ENCODE results near the gene KRTAP1-1. TPM values are rescaled to one million over a fixed set of nuclear protein-coding genes. Genes with fewer than 3 reads are reported as not detected.
"Not testable (repeated sequence)": the region's sequence is repeated elsewhere in the genome, so short reads cannot be mapped to it uniquely, and the experiment has no call there.

Gene KRTAP1-1, protein sequence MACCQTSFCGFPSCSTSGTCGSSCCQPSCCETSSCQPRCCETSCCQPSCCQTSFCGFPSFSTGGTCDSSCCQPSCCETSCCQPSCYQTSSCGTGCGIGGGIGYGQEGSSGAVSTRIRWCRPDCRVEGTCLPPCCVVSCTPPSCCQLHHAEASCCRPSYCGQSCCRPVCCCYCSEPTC
- total RNA-seq: not detected
- not detected for polyA plus RNA-seq

DNA sequence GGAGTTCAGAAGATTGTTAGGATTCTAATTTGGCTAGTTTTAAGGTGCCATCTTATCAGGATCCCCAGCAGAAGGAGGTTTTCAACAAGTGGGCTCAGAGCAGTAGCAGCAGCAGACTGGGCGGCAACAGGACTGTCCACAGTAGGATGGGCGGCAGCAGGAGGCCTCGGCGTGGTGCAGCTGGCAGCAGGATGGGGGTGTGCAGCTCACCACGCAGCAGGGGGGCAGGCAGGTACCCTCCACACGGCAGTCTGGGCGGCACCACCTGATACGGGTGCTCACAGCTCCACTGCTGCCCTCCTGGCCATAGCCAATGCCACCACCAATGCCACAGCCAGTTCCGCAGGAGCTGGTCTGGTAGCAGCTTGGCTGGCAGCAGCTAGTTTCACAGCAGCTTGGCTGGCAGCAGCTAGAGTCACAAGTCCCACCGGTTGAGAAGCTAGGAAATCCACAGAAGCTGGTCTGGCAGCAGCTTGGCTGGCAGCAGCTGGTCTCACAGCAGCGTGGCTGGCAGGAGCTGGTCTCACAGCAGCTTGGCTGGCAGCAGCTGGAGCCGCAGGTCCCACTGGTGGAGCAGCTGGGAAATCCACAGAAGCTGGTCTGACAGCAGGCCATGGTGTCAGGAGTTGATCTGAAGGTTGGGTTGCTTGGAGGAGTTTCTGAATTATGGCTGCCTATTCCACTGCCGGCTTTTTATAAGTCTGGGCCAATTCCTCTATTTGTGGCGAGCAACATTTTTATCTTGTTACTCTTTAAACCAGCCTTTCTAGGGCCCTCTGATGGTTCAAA is at the start of gene KRTAP1-1:
KRTAP1-1 (minus strand) TSS at position 668 of the 789 bp plus-strand sequence; CDS start at position 615, 53 bp downstream.
- not testable (repeated sequence) for H3K36me3 ChIP-seq (ENCODE audit: insufficient read depth); H3K4me3 ChIP-seq (ENCODE audit: low read depth, low read length); H3K4me1 ChIP-seq (ENCODE audit: insufficient read depth); DNase-seq (ENCODE audit: extremely low spot score); H3K27ac ChIP-seq (ENCODE audit: low read depth)
- WGBS: 74% methylated on average over 14 of the region's 14 CpGs

DNA sequence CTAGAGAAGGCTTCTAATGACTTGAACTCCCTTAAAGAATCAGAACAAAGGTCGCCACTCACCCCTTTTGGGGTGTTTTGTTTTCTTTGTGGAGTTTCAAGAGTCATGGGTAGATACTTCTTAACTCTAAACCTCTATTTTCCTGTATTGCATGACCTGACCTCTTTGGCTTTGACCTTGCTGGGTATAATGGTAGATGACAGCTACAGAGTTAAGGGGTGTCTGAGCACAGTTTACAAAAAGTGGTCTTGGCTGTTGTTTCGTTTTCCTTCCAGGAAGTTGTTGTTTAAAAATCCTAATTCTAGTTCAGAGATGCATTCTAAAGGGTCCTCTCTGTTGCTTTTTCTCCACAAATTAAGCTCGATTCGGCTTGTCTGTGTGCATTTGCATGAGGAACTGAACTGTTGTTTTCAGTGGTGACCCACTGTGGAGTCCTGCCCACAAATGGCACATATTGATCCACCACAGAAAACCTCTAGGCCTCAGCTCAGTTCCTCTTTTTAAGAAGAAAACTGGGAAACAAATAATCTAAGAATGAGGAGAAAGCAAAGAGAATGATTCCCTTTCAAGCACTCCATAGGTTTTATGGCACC is 47.6 kb upstream of the KRTAP1-1 start:
- not testable (repeated sequence) for H3K4me1 ChIP-seq (ENCODE audit: insufficient read depth); H3K27ac ChIP-seq (ENCODE audit: low read depth); DNase-seq (ENCODE audit: extremely low spot score); H3K4me3 ChIP-seq (ENCODE audit: low read depth, low read length); H3K36me3 ChIP-seq (ENCODE audit: insufficient read depth)
- 70% methylated on average over 4 of the region's 4 CpGs for whole genome bisulfite sequencing

DNA sequence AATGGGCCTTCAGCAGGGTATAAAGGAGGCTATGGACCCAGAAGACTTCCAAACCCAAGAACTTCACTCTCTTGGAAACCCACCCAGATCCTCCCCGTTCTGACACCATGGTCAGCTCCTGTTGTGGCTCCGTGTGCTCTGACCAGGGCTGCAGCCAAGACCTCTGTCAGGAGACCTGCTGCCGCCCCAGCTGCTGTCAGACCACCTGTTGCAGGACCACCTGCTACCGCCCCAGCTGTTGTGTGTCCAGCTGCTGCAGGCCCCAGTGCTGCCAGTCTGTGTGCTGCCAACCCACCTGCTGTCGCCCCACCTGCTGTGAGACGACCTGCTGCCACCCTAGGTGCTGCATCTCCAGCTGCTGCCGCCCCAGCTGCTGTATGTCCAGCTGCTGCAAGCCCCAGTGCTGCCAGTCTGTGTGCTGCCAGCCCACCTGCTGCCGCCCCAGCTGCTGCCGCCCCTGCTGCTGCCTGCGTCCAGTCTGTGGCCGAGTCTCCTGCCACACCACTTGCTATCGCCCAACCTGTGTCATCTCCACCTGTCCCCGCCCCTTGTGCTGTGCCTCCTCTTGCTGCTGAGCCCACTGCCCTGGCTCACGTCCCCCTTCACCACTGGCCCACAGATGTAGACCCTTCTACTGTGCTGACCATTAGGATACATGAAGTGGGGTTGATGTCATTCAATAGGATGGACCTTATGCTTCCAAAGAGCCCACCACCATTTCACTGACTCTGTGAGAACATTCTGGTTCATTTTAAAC is 43.0 kb upstream of the KRTAP1-1 start, which contains the start of gene KRTAP4-7:
KRTAP4-7 (plus strand) TSS at position 51 of the 757 bp plus-strand sequence; CDS start at position 108, 57 bp downstream.
- not testable (repeated sequence) for H3K27ac ChIP-seq (ENCODE audit: low read depth); H3K4me3 ChIP-seq (ENCODE audit: low read depth, low read length); H3K4me1 ChIP-seq (ENCODE audit: insufficient read depth); DNase-seq (ENCODE audit: extremely low spot score); H3K36me3 ChIP-seq (ENCODE audit: insufficient read depth)
- WGBS: 75% methylated on average over 14 of the region's 14 CpGs

DNA sequence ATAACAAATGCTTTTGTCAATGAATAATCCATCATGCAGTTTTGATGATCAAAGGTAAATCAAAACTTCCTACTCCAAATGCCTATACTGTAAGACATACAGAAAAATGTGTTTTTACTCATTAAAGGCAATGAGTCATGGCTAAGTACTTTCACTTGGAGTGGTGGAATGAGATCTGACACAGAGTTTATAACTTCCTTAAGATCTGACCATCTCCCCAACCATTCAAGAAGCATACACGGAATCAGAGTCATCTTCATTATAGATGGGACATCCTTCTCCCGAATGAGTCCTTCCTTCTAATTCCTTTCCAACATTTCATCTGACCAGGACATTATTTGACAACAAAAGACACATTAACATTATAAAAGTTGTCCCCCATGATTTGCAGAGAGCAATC is 42.2 kb upstream of the KRTAP1-1 start:
- H3K4me3 ChIP-seq (ENCODE audit: low read depth, low read length); H3K27ac ChIP-seq (ENCODE audit: low read depth); DNase-seq (ENCODE audit: extremely low spot score); H3K4me1 ChIP-seq (ENCODE audit: insufficient read depth); H3K36me3 ChIP-seq (ENCODE audit: insufficient read depth): not testable (repeated sequence)
- 69% methylated on average over 2 of the region's 2 CpGs for WGBS

DNA sequence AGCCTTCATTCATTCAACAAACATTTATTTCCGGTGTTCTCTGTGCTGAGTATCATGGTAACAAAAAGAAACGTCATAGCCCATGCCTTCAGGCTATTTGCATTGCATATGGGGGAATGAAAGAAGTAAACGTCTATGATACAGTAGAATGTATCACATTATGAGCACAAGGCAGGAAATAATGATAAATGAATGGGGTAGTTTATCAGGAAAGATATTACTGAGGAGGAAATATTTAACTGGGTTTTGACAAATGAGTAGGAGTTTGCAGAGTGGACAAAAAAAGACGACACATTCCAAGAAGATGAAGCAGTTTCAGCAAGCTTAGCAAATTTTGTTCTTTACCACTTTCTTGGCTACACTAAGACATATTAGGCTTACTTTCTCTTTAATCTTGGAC is 41.4 kb upstream of the KRTAP1-1 start:
- Histone ChIP-seq H3K4me3 (ENCODE audit: low read depth, low read length) (no peak overlapping the region), H3K36me3 (ENCODE audit: insufficient read depth) (no peaks in the 10 kb centered on the region), H3K27ac (ENCODE audit: low read depth) (no peak overlapping the region), H3K4me1 (ENCODE audit: insufficient read depth) (no peaks in the 10 kb centered on the region)
- 56% methylated on average over 4 of the region's 4 CpGs for WGBS
- no peak for DNase-seq (ENCODE audit: extremely low spot score)

DNA sequence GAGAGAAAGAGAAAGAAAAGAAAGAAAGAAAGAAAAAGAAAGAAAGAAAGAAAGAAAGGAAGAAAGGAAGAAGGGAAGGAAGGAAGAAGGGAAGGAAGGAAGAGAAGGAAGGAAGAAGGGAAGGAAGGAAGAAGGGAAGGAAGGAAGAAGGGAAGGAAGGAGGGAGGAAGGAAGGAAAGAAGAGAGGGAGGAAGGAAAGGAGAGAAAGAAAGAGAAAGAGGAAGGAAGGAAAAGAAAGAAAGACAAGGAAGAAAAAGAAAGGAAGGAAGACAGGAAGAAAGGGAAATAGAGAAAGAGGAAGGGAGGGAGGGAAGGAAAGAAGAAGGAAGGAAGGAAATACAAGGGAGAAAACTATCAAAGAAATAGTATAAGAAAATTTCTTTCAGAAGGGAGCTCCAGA is 35.5 kb upstream of the KRTAP1-1 start:
- Histone ChIP-seq H3K27ac (ENCODE audit: low read depth) (no peak overlapping the region), H3K4me3 (ENCODE audit: low read depth, low read length) (no peak overlapping the region), H3K36me3 (ENCODE audit: insufficient read depth) (no peaks in the 10 kb centered on the region), H3K4me1 (ENCODE audit: insufficient read depth) (no peaks in the 10 kb centered on the region)
- DNase-seq (ENCODE audit: extremely low spot score): no peak

DNA sequence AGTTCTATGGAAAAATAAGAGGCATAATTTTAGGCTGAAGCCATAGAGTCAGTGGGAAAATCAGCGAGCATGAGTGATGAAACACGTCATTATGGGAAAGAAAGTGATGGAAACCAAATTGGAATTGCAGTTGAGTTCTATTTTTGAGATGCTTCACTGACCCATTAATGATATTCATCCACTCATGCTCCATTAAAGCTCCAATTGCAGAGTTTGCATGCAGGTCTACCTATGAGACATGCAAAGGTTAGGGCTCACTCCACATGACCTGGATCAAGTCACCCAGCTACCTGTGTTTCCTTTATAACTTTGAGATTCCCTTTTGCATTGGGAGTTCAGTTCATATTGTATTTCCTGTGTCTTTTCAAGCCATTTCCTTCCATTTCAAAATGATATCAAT is 32.4 kb upstream of the KRTAP1-1 start:
- no peak overlapping the region for H3K4me3 ChIP-seq (ENCODE audit: low read depth, low read length)
- no peak for DNase-seq (ENCODE audit: extremely low spot score)
- 91% methylated on average over 2 of the region's 2 CpGs for WGBS
- no peaks in the 10 kb centered on the region for H3K4me1 ChIP-seq (ENCODE audit: insufficient read depth)
- H3K27ac ChIP-seq (ENCODE audit: low read depth): no peak overlapping the region
- H3K36me3 ChIP-seq (ENCODE audit: insufficient read depth): no peaks in the 10 kb centered on the region

DNA sequence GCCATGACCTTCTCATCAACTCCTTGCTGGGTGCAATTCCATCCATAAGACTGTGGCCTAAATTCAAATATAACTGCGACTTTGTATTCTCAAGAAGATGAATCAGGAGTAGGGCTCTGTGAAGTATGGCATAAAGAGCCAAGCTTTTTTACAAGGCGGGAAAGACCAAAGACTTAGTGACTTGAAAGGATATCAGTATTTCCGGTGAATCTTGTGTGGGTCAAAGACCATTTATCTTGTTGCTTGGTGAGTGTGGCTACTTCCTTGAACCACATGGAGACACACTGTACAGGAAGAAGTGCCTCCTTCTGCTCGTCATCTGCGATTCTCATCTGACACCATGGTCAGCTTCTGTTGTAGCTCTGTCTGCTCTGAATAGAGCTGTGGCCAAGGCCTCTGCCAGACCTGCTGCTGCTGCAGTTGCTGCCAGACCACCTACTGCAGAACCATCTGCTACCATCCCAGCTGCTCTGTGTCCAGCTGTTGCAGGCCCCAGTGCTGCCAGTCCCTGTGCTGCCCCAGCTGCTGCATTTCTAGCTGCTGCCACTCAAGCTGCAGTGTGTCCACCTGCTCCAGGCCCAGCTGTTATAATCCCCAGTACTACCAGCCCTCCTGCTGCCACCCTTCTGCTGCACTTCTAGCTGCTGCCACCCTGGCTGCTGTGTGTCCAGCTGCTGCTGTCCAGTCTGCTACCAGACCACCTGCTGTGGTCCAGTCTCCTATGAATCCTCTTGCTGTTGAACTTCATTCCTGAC is 30.5 kb upstream of the KRTAP1-1 start:
- Histone ChIP-seq H3K4me1 (ENCODE audit: insufficient read depth) (no peaks in the 10 kb centered on the region), H3K27ac (ENCODE audit: low read depth) (no peak overlapping the region), H3K36me3 (ENCODE audit: insufficient read depth) (no peaks in the 10 kb centered on the region), H3K4me3 (ENCODE audit: low read depth, low read length) (no peak overlapping the region)
- no peak for DNase-seq (ENCODE audit: extremely low spot score)
- 80% methylated on average over 5 of the region's 5 CpGs for whole genome bisulfite sequencing

DNA sequence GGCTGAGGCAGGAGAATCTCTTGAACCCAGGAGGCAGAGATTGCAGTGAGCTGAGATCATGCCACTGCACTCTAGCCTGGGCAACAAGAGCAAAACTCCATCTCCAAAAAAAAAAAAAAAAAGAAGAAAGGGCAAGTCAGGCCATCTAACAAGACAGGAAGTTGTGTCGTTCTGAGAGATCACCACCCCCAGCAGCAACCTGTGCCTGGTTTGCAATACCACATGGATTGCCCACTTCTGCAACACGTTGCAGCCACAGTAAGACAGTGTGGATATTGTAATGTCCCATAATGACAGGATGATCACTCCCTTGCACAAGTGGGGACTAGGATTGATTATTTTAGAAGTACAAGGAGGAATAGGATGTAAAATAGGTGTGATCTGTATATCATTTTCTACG is 27.8 kb upstream of the KRTAP1-1 start:
- no peaks in the 10 kb centered on the region for H3K4me1 ChIP-seq (ENCODE audit: insufficient read depth)
- H3K4me3 ChIP-seq (ENCODE audit: low read depth, low read length): no peak overlapping the region
- no peak for DNase-seq (ENCODE audit: extremely low spot score)
- no peaks in the 10 kb centered on the region for H3K36me3 ChIP-seq (ENCODE audit: insufficient read depth)
- WGBS: 77% methylated on average over 3 of the region's 3 CpGs
- no peak overlapping the region for H3K27ac ChIP-seq (ENCODE audit: low read depth)

DNA sequence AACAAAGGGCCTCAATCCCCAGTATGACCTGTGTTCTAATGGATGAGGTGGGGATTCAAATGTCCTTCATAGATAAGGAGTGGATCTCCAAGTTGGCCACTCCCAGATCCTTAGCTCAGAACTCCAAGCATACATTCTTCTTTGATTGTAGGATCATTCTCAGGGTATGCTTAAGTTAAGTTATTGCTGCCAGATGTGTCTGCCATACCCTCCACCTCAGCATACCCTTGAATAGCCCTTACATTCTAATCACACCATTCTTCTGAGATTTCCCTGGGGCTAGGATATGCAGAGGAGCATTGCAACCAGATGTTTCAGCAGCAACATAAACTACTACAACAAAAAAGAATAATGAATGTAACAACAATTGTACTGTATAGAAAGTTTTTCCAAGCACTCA is 26.0 kb upstream of the KRTAP1-1 start:
- no peaks in the 10 kb centered on the region for H3K36me3 ChIP-seq (ENCODE audit: insufficient read depth)
- DNase-seq (ENCODE audit: extremely low spot score): no peak
- H3K4me1 ChIP-seq (ENCODE audit: insufficient read depth): no peaks in the 10 kb centered on the region
- H3K27ac ChIP-seq (ENCODE audit: low read depth): no peak overlapping the region
- no peak overlapping the region for H3K4me3 ChIP-seq (ENCODE audit: low read depth, low read length)

DNA sequence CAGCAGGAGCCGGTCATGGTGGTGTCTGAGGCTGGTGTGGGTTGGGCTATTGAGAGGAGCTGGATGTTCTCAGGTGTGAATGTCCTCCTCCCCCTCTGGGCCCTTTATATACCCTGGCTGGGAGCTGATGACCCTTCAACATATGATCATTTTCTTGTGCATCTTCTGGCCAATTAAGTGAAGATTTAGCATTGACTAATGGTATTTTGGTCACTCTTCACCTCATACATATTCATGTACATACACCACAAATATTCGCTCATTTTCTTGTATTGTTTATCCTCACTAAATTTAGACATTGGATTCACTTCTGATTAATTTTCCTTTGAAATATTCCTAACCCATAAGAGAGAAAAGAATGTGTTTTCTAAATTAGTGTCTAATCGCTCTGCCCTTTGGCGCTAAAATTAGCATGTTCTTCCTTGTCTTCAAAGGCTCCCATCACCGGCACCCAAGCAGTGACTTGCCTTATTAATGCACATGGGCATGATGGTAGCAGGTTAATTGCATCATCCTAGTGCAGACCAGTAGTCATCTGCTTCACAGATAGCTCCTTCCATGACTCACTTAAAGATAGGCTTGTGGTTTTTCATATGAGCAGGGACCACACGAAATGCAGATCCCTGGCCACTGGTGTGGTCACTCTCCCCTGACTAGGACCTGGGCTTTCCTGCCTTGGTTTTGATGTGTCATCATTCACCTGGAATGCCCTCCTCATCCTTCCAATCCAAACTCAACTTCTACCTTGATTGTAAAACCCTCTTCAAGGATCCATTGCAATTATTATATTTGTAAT is 24.8 kb upstream of the KRTAP1-1 start, which contains the start of gene KRTAP2-4:
KRTAP2-4 (minus strand) TSS at position 51 of the 796 bp plus-strand sequence; CDS start at position 17, 34 bp downstream.
- no peak for DNase-seq (ENCODE audit: extremely low spot score)
- Histone ChIP-seq H3K27ac (ENCODE audit: low read depth) (no peak within 1 kb of the TSS), H3K4me3 (ENCODE audit: low read depth, low read length) (no peak within 1 kb of the TSS), H3K36me3 (ENCODE audit: insufficient read depth) (no peaks in the 10 kb centered on the region), H3K4me1 (ENCODE audit: insufficient read depth) (no peaks in the 10 kb centered on the region)
- 83% methylated on average over 6 of the region's 6 CpGs for WGBS

DNA sequence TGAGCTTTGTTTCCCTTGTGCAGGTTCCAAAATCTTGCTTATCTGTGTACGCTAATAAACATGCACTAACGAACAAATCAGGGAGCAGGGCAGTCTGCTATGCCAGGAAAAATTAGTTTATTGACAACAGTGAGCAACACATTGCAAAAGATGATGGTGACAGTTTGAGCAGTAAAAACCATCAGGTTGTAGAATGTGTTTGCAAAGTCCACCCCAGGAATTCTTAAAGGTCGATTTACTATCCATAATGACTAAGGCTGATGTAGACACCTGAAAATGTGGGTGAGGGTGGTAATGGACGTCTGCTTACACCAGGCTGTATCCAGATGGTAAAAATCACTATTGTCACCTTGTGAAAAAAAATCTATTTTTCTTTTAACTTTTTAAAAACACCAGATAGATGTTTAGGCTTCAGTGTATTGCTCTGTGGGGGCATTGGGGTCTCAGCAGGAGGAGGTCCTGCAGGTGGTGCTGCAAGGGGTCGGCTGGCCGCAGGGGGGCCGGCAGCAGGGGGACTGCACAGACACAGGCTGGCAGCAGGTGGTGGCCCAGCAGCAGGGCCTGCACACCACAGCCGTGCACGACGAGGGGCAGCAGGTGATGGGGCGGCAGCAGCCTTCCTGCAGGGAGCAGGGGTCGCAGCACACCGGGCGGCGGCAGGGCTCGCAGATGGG is 23.9 kb upstream of the KRTAP1-1 start:
- H3K4me1 ChIP-seq (ENCODE audit: insufficient read depth); H3K27ac ChIP-seq (ENCODE audit: low read depth); H3K36me3 ChIP-seq (ENCODE audit: insufficient read depth); DNase-seq (ENCODE audit: extremely low spot score); H3K4me3 ChIP-seq (ENCODE audit: low read depth, low read length): not testable (repeated sequence)
- 69% methylated on average over 7 of the region's 16 CpGs for WGBS
